GM10248 (cell line): ENCODE data around the gene UMODL1.

Source experiments
- CTCF ChIA-PET: fragments of 300-600 bp; sonication (Branson Sonifier 250); formaldehyde crosslinking; extraction: SDS; loops from one replicate; lab custom pipeline; 2021; ENCODE audit warnings: antibody characterized with exemption; lab: Yijun Ruan, JAX
- POLR2A ChIA-PET: fragments of 350-650 bp; sonication (Branson Sonifier 250); formaldehyde crosslinking; extraction: SDS; loops from one replicate; lab custom pipeline; 2020; ENCODE audit warnings: antibody characterized with exemption; lab: Yijun Ruan, JAX
- DNase-seq: peaks from one replicate; pipeline ENCODE4 v3.0.0; 2012; ENCODE audit errors: extremely low spot score
- CTCF ChIP-seq: IDR thresholded peaks from 2 replicates; pipeline ENCODE4 v1.5.1; 2012; ENCODE audit warnings: mild to moderate bottlenecking, low read depth; ENCODE audit errors: extremely low read depth, missing control alignments, control extremely low read depth

UMODL1 gene

GRCh38 chr21:42117967-42118780 lies 47.1 kb downstream of the UMODL1 start:
- POLR2A ChIA-PET = no interaction called here
- CTCF ChIA-PET = interaction anchor here (0.7 to 8.3 kb wide), 52 partner anchors 7 to 835 kb away, joined by 3 to 97 read pairs (median 4); partner anchors contain the start of genes NDUFV3 and ZBTB21
- no peak for TF ChIP-seq CTCF
- no peak for DNase-seq

- ChIA-PET CTCF (interaction anchor here (0.8 to 8.3 kb wide), 8 partner anchors 11 to 302 kb away, joined by 3 to 97 read pairs (median 11); no protein-coding TSS in a partner anchor), POLR2A (no interaction called here)
- no peak for TF ChIP-seq CTCF
- DNase-seq = no peak
Measured at GRCh38 chr21:42118901-42119300, 47.8 kb downstream of the UMODL1 start.

GRCh38 chr21:42120101-42120902 lies 49.2 kb downstream of the UMODL1 start:
- POLR2A ChIA-PET = no interaction called here
- no peak for TF ChIP-seq CTCF

GRCh38 chr21:42120903-42121535 lies 49.9 kb downstream of the UMODL1 start:
- no peak for TF ChIP-seq CTCF
- ChIA-PET POLR2A (no interaction called here), CTCF (interaction anchor here (1.0 to 2.0 kb wide), 5 partner anchors 8 to 304 kb away, joined by 4 to 15 read pairs (median 5); no protein-coding TSS in a partner anchor)
- no peak for DNase-seq

More at GRCh38 chr21:42120101-42120902, 49.2 kb downstream of the UMODL1 start:
- DNase-seq = no peak
- CTCF ChIA-PET = interaction anchor here (1.0 to 2.0 kb wide), 4 partner anchors 9 to 303 kb away, joined by 4 to 15 read pairs (median 4); no protein-coding TSS in a partner anchor

- ChIA-PET POLR2A (no interaction called here), CTCF (interaction anchor here (1.3 to 1.9 kb wide), 3 partner anchors 14 to 509 kb away, joined by 3 to 7 read pairs (median 5); no protein-coding TSS in a partner anchor)
- no peak for TF ChIP-seq CTCF
- no peak for DNase-seq
Measured at GRCh38 chr21:42121794-42122193, 50.7 kb downstream of the UMODL1 start.

GRCh38 chr21:42122398-42122797 lies 51.3 kb downstream of the UMODL1 start:
- no peak for TF ChIP-seq CTCF
- POLR2A ChIA-PET = no interaction called here
- CTCF ChIA-PET = interaction anchor here (1.3 to 1.9 kb wide), 3 partner anchors 14 to 510 kb away, joined by 3 to 7 read pairs (median 5); no protein-coding TSS in a partner anchor
- DNase-seq = no peak
